H1 (cell line): Measurements from ENCODE around the gene PRKCD. TPM values are rescaled to one million over a fixed set of nuclear protein-coding genes. Genes with fewer than 3 reads are reported as not detected.

Source experiments
- CTCF ChIA-PET: fragments of 300-600 bp; sonication (Branson Sonifier 250); formaldehyde crosslinking; loops from one replicate; lab custom pipeline; 2021; ENCODE audit not compliant: partially characterized antibody; lab: Charles Lee
- POLR2A ChIA-PET: fragments of 300-600 bp; sonication (Branson Sonifier 250); formaldehyde crosslinking; loops from one replicate; lab custom pipeline; 2021; ENCODE audit warnings: inconsistent platforms; ENCODE audit not compliant: partially characterized antibody; lab: Charles Lee
- DNase-seq, 2 experiments: peaks; one replicate each; pipeline versions ENCODE4 v3.0.0 to v3.0.0-alpha.2; 2010 to 2022; ENCODE audit warnings: low spot score in 2 of 2, low read depth in 1 of 2, mixed read lengths in 1 of 2
- FAIRE-seq: peaks from 2 replicates; lab custom pipeline; 2011; peaks lifted over from hg19 to GRCh38; lab: Jason Lieb, UNC
- H2AFZ ChIP-seq: 2 replicates; pipeline ENCODE4 v1.8.1; 2012; ENCODE audit warnings: low read length, inconsistent platforms
- H2AK5ac ChIP-seq: 2 replicates; pipeline ENCODE4 v1.6.1; 2013; ENCODE audit warnings: low read depth, low read length
- H2BK120ac ChIP-seq: replicated peaks from 2 replicates; pipeline ENCODE3; 2013; ENCODE audit warnings: low read depth, low read length, inconsistent platforms
- H2BK12ac ChIP-seq: 2 replicates; pipeline ENCODE4 v1.6.1; 2013; ENCODE audit warnings: low read depth, low read length
- H2BK15ac ChIP-seq: 2 replicates; pipeline ENCODE4 v1.6.1; 2013; ENCODE audit warnings: low read length
- H2BK20ac ChIP-seq: 2 replicates; pipeline ENCODE4 v1.6.1; 2013; ENCODE audit warnings: low read length
- H2BK5ac ChIP-seq: 2 replicates; pipeline ENCODE4 v1.6.1; 2013; ENCODE audit warnings: low read depth, low read length
- H3K14ac ChIP-seq: 2 replicates; pipeline ENCODE4 v1.6.1; 2013; ENCODE audit warnings: inconsistent platforms; ENCODE audit not compliant: insufficient read length
- H3K18ac ChIP-seq: 2 replicates; pipeline ENCODE4 v1.6.1; 2013; ENCODE audit warnings: low read length; ENCODE audit errors: extremely low read depth
- H3K23ac ChIP-seq: 2 replicates; pipeline ENCODE4 v1.6.1; 2013; ENCODE audit warnings: inconsistent platforms; ENCODE audit not compliant: insufficient read length
- H3K23me2 ChIP-seq: 2 replicates; pipeline ENCODE4 v1.6.1; 2013; ENCODE audit warnings: low read depth, low read length
- H3K27ac ChIP-seq: 2 replicates; pipeline ENCODE4 v1.6.1; 2011; ENCODE audit warnings: low read depth, low read length, inconsistent platforms
- H3K27me3 ChIP-seq, 4 experiments: replicated peaks in 1 of 4; 1 replicate in 1 of 4; 2 replicates in 3 of 4; pipeline versions ENCODE4 v1.6.1 to v1.8.1; 2011 to 2013; ENCODE audit warnings: low read length in 3 of 4, mild to moderate bottlenecking in 3 of 4, inconsistent platforms in 2 of 4, mixed read lengths in 2 of 4, moderate library complexity in 1 of 4; ENCODE audit not compliant: control insufficient read depth in 3 of 4, insufficient read depth in 3 of 4; ENCODE audit errors: extremely low read depth in 1 of 4
- H3K36me3 ChIP-seq, 4 experiments: 2 replicates each; pipeline versions ENCODE4 v1.6.1 to v1.8.1; 2011 to 2013; ENCODE audit warnings: mild to moderate bottlenecking in 4 of 4, low read length in 3 of 4, moderate library complexity in 2 of 4, control low read depth in 1 of 4, inconsistent platforms in 1 of 4; ENCODE audit not compliant: insufficient read depth in 4 of 4, control insufficient read depth in 2 of 4
- H3K4ac ChIP-seq: replicated peaks from 2 replicates; pipeline ENCODE3; 2013; ENCODE audit warnings: low read length, low read depth, mixed read lengths, inconsistent platforms; ENCODE audit not compliant: insufficient read length
- H3K4me1 ChIP-seq, 4 experiments: replicated peaks in 1 of 4; 1 replicate in 1 of 4; 2 replicates in 3 of 4; pipeline versions ENCODE4 v1.6.1 to v1.8.1; 2011 to 2013; ENCODE audit warnings: low read length in 3 of 4, inconsistent platforms in 2 of 4, mixed read lengths in 1 of 4; ENCODE audit not compliant: insufficient read depth in 4 of 4, control insufficient read depth in 3 of 4
- H3K4me2 ChIP-seq, 2 experiments: 2 replicates each; pipeline versions ENCODE4 v1.6.1 to v1.8.1; 2011 to 2013; ENCODE audit warnings: low read depth in 2 of 2, low read length in 2 of 2, control low read depth in 1 of 2, inconsistent platforms in 1 of 2, mild to moderate bottlenecking in 1 of 2; ENCODE audit not compliant: insufficient read depth in 1 of 2
- H3K4me3 ChIP-seq, 4 experiments: fragments of 200-600, 300-600 bp in 1 of 4; sonication (generic), shearing (Covaris generic), sonication (Bioruptor Twin) in 1 of 4; 2 replicates each; pipeline versions ENCODE4 v1.5.1 to v1.8.1; 2011 to 2016; ENCODE audit warnings: low read length in 4 of 4, low read depth in 3 of 4, control low read depth in 2 of 4, inconsistent platforms in 2 of 4, mild to moderate bottlenecking in 2 of 4, mixed read lengths in 1 of 4, moderate library complexity in 1 of 4; ENCODE audit not compliant: insufficient read depth in 2 of 4; ENCODE audit errors: extremely low read depth in 1 of 4
- H3K56ac ChIP-seq: replicated peaks from 2 replicates; pipeline ENCODE3; 2013; ENCODE audit warnings: low read depth, mild to moderate bottlenecking, mixed read lengths, low read length, inconsistent platforms; ENCODE audit not compliant: insufficient read length
- H3K79me1 ChIP-seq: 2 replicates; pipeline ENCODE4 v1.6.1; 2013; ENCODE audit warnings: low read depth, low read length, control low read depth
- H3K79me2 ChIP-seq, 2 experiments: 2 replicates each; pipeline versions ENCODE4 v1.6.1 to v1.8.1; 2012 to 2013; ENCODE audit warnings: low read length in 2 of 2, mild to moderate bottlenecking in 2 of 2, inconsistent platforms in 1 of 2; ENCODE audit not compliant: insufficient read depth in 2 of 2, control insufficient read depth in 1 of 2
- H3K9ac ChIP-seq, 4 experiments: replicated peaks in 1 of 4; 1 replicate in 1 of 4; 2 replicates in 3 of 4; pipeline versions ENCODE4 v1.6.1 to v1.8.1; 2011 to 2013; ENCODE audit warnings: low read depth in 3 of 4, low read length in 3 of 4, control low read depth in 2 of 4, mild to moderate bottlenecking in 2 of 4, moderate library complexity in 2 of 4, inconsistent platforms in 1 of 4; ENCODE audit errors: extremely low read depth in 1 of 4
- H3K9me3 ChIP-seq, 2 experiments: 2 replicates each; pipeline versions ENCODE4 v1.6.1 to v1.8.1; 2012 to 2013; ENCODE audit warnings: mild to moderate bottlenecking in 2 of 2, moderate library complexity in 2 of 2, control low read depth in 1 of 2, inconsistent platforms in 1 of 2, low read depth in 1 of 2, low read length in 1 of 2, mixed read lengths in 1 of 2; ENCODE audit not compliant: insufficient read depth in 2 of 2
- H4K20me1 ChIP-seq, 2 experiments: replicated peaks in 1 of 2; 2 replicates each; pipeline versions ENCODE3 to v1.8.1; 2011 to 2013; ENCODE audit warnings: inconsistent platforms in 2 of 2, low read length in 2 of 2, mild to moderate bottlenecking in 1 of 2; ENCODE audit not compliant: insufficient read depth in 2 of 2, control insufficient read depth in 1 of 2
- H4K5ac ChIP-seq: 2 replicates; pipeline ENCODE4 v1.6.1; 2013; ENCODE audit warnings: low read length, low read depth, mixed read lengths, inconsistent platforms; ENCODE audit not compliant: insufficient read length
- H4K8ac ChIP-seq: 2 replicates; pipeline ENCODE4 v1.8.0; 2013; ENCODE audit warnings: mild to moderate bottlenecking, moderate library complexity, low read length, inconsistent platforms; ENCODE audit not compliant: insufficient read depth; ENCODE audit errors: extremely low read depth
- H4K91ac ChIP-seq: replicated peaks from 2 replicates; pipeline ENCODE3; 2013; ENCODE audit warnings: low read length, mixed read lengths, inconsistent platforms; ENCODE audit not compliant: insufficient read length
- JUN ChIP-seq: IDR thresholded peaks from 2 replicates; pipeline ENCODE4 v1.6.1; 2011; ENCODE audit warnings: low read depth, mild to moderate bottlenecking, improper control_type of control experiment, low read length
- KDM1A ChIP-seq: fragments of 200-600, 300-600 bp; sonication (generic); IDR thresholded peaks from 2 replicates; pipeline ENCODE4 v1.7.1; 2016; ENCODE audit warnings: mild to moderate bottlenecking, low read length, borderline replicate concordance
- RNF2 ChIP-seq: fragments of 200-900, 300-1000 bp; sonication (generic); IDR thresholded peaks from 2 replicates; pipeline ENCODE4 v1.7.1; 2016; ENCODE audit warnings: borderline replicate concordance, low read depth, mild to moderate bottlenecking, antibody characterized with exemption, low read length; ENCODE audit not compliant: poor library complexity, severe bottlenecking; ENCODE audit errors: missing control alignments
- WGBS, 2 experiments: shearing (Covaris generic) in 1 of 2; methylation state at CpG; one replicate each; pipeline versions ENCODE4 v1.1.6 to v1.1.7; 2013 to 2015; ENCODE audit warnings: low lambda C conversion rate in 2 of 2, mixed read lengths in 2 of 2, inconsistent platforms in 1 of 2, low coverage in 1 of 2, missing lambda C conversion rate in 1 of 2; ENCODE audit not compliant: insufficient replicate concordance in 2 of 2, insufficient coverage in 1 of 2, insufficient read length in 1 of 2; ENCODE audit errors: extremely low coverage in 1 of 2, missing lambda C conversion rate in 1 of 2; 5-methylcytosine and 5-hydroxymethylcytosine counted together
- polyA plus RNA-seq, 7 experiments: library from polyadenylated mRNA; depleted of rRNA in 3 of 7; stranded (reverse) in 5 of 7; unstranded in 2 of 7; fragments of >200 nt in 5 of 7; fragments of 200-250 nt in 2 of 7; gene quantifications; 1 replicate in 5 of 7; 2 replicates in 1 of 7; 4 replicates in 1 of 7; pipeline versions ENCODE4 v1.2.1 to v1.2.3, GENCODE V29; 2011 to 2013; ENCODE audit warnings: missing spikeins in 2 of 7, mixed read lengths in 2 of 7
- total RNA-seq: library from RNA; stranded (reverse); fragmentation: NEBNext Ultra II Directional; extraction: Animal tissue kit (Norgen Biotek cat#: 25700); gene quantifications from 2 replicates; pipeline ENCODE4 v1.2.1, GENCODE V29; 2021

Gene PRKCD
- total and polyA plus RNA-seq, 2 of the 8 experiments (the other 6 are each of a cell fraction or from before 2014, with no cell fraction given), result 22.6 to 23.9 TPM

DNA sequence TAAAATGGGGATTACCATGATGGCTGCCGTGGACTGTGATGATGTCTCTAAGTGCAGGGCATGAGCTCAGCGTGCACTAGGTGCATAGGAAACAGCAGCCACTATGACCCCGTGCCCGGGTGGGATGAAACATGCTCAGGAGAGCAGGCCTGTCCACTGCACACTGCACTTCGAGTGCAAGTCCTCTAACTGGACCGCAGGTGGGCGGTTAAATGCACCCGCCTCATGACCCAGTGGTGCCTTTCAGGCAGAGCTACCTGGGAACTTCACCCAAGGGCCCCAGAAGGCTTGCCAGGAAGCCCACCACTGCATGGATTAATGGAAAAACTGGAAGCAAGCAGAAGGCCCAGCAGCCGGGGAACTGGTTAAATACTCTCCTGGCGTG is 34.0 kb downstream of the PRKCD start:
- CTCF ChIA-PET, result interaction anchor here (0.8 to 8.3 kb wide), 25 partner anchors 11 to 351 kb away, joined by 3 to 164 read pairs (median 6); partner anchors contain the start of genes PRKCD and RFT1
- Histone ChIP-seq H4K91ac (no peak overlapping the region), H3K9ac (no peak overlapping the region), H3K27me3 (no peaks in the 10 kb centered on the region; a peak in 1 of 7 replicates), H3K23ac (no peak overlapping the region), H2BK20ac (no peak overlapping the region), H3K36me3 (no peaks in the 10 kb centered on the region; a peak in 2 of 8 replicates), H3K4me2 (no peak overlapping the region), H2BK12ac (no peak overlapping the region), H3K4me1 (peaks cover 0 to 19% (median 10%) of the 10 kb centered on the region in 4 experiments; a peak in 5 of 7 replicates), H3K79me2 (no peaks in the 10 kb centered on the region), H3K9me3 (no peaks in the 10 kb centered on the region), H3K18ac (no peak overlapping the region), H3K4me3 (no peak overlapping the region), H3K56ac (no peak overlapping the region), H3K4ac (no peak overlapping the region), H2AK5ac (no peak overlapping the region), H3K14ac (no peak overlapping the region), H2AFZ (no peak overlapping the region), H3K79me1 (no peaks in the 10 kb centered on the region), H3K27ac (no peak overlapping the region), H2BK120ac (no peak overlapping the region), H4K5ac (no peak overlapping the region), H2BK15ac (no peak overlapping the region), H4K20me1 (no peaks in the 10 kb centered on the region), H2BK5ac (no peak overlapping the region), H3K23me2 (no peaks in the 10 kb centered on the region), H4K8ac (no peak overlapping the region)
- WGBS, 2 experiments, result 97% methylated on average over 10 of the region's 10 CpGs; no CpG with 5 or more reads in 1 of the 2 experiments
- TF ChIP-seq KDM1A (no peak), RNF2 (no peak), JUN (no peak)
- no peak for DNase-seq
- no peak for FAIRE-seq
- POLR2A ChIA-PET, result interaction anchor here (0.9 to 4.8 kb wide), 6 partner anchors 23 to 77 kb away, joined by 3 to 22 read pairs (median 4); partner anchors contain the start of gene RFT1
